PC-3 (cell line): ENCODE measurements around the gene DRG1. TPM values are rescaled to one million over a fixed set of nuclear protein-coding genes. Genes with fewer than 3 reads are reported as not detected.

Experiments used
- ATAC-seq: fragments of 200-7000 bp; cut with Tn5 transposase; 2 replicates; pipeline ENCODE4 v1.9.1; 2020; ENCODE audit warnings: mild to moderate bottlenecking, moderate library complexity
- BruUV-seq: library from RNA; stranded (reverse); fragments of 400-500 nt; replicated peaks from 2 replicates; lab custom pipeline; 2021; lab: Mats Ljungman, UMichigan
- CTCF ChIA-PET: fragments of 300-600 bp; sonication (Branson Sonifier 250); formaldehyde crosslinking; loops from one replicate; lab custom pipeline; 2022; ENCODE audit warnings: antibody characterized with exemption; lab: Charles Lee
- POLR2A ChIA-PET: fragments of 300-600 bp; sonication (Branson Sonifier 250); formaldehyde crosslinking; loops from one replicate; lab custom pipeline; 2022; ENCODE audit warnings: antibody characterized with exemption; ENCODE audit not compliant: unreplicated experiment; lab: Charles Lee
- DNase-seq: peaks from one replicate; pipeline ENCODE4 v3.0.0-alpha.2; 2015
- H2AFZ ChIP-seq: fragments of 300-600 bp; sonication (generic); 2 replicates; pipeline ENCODE4 v1.6.0; 2016; ENCODE audit warnings: antibody characterized with exemption, low read length
- H3F3A ChIP-seq: fragments of 300-600 bp; sonication (generic); one replicate; pipeline ENCODE4 v1.6.0; 2017; ENCODE audit warnings: antibody characterized with exemption, low read length, control low read depth, mild to moderate bottlenecking; ENCODE audit not compliant: unreplicated experiment
- H3K27ac ChIP-seq: fragments of 300-600 bp; sonication (generic); 2 replicates; pipeline ENCODE4 v1.5.1; 2016; ENCODE audit warnings: mild to moderate bottlenecking, low read length
- H3K27me3 ChIP-seq: fragments of 300-600 bp; sonication (generic); 2 replicates; pipeline ENCODE4 v1.6.1; 2016; ENCODE audit warnings: low read length, mixed read lengths
- H3K36me3 ChIP-seq: fragments of 300-600 bp; sonication (generic); 2 replicates; pipeline ENCODE4 v1.6.1; 2016; ENCODE audit warnings: low read depth, mixed run types, low read length, mixed read lengths
- H3K4me1 ChIP-seq: fragments of 300-600 bp; sonication (generic); 2 replicates; pipeline ENCODE4 v1.5.1; 2016; ENCODE audit warnings: low read length; ENCODE audit not compliant: insufficient read depth
- H3K4me2 ChIP-seq: fragments of 300-600 bp; sonication (generic); 2 replicates; pipeline ENCODE4 v1.6.0; 2016; ENCODE audit warnings: low read length
- H3K4me3 ChIP-seq: fragments of 300-600 bp; sonication (generic); 2 replicates; pipeline ENCODE4 v1.5.1; 2016; ENCODE audit warnings: mild to moderate bottlenecking, low read length, mixed read lengths
- H3K79me2 ChIP-seq: fragments of 300-600 bp; sonication (generic); 2 replicates; pipeline ENCODE4 v1.6.1; 2017; ENCODE audit warnings: low read length, mixed read lengths
- H3K9ac ChIP-seq: fragments of 300-600 bp; sonication (generic); 2 replicates; pipeline ENCODE4 v1.6.0; 2016; ENCODE audit warnings: mild to moderate bottlenecking, low read length
- H3K9me2 ChIP-seq: fragments of 300-600 bp; sonication (generic); replicated peaks from 2 replicates; pipeline ENCODE4 v1.6.1; 2016; ENCODE audit warnings: mixed run types, low read length, mixed read lengths
- H3K9me3 ChIP-seq: fragments of 300-600 bp; sonication (generic); 2 replicates; pipeline ENCODE4 v1.6.1; 2016; ENCODE audit warnings: low read length, mixed read lengths
- H4K20me1 ChIP-seq: fragments of 300-600 bp; sonication (generic); 2 replicates; pipeline ENCODE4 v1.6.1; 2016; ENCODE audit warnings: low read length, mixed read lengths
- CTCF ChIP-seq: fragments of 300-600 bp; sonication (generic); conservative IDR thresholded peaks from 2 replicates; pipeline ENCODE4 v1.5.1; 2017; ENCODE audit warnings: antibody characterized with exemption, low read depth, mild to moderate bottlenecking, low read length
- EZH2 ChIP-seq: fragments of 300-600 bp; sonication (generic); IDR thresholded peaks from one replicate; pipeline ENCODE4 v1.6.1; 2017; ENCODE audit warnings: antibody characterized with exemption, mild to moderate bottlenecking, low read length; ENCODE audit not compliant: unreplicated experiment
- EZH2phosphoT487 ChIP-seq: fragments of 300-600 bp; sonication (generic); IDR thresholded peaks from 2 replicates; pipeline ENCODE4 v1.6.1; 2018; ENCODE audit warnings: mild to moderate bottlenecking, antibody characterized with exemption, low read length, borderline replicate concordance
- intact Hi-C: fragments of 100-400 bp; cut with micrococcal nuclease; formaldehyde crosslinking; loops from 2 replicates; pipeline ENCODE4 v1.9.0; 2023
- total RNA-seq: library from RNA; depleted of rRNA; stranded (reverse); fragments of >200 nt; gene quantifications from 2 replicates; pipeline ENCODE4 v1.2.3, GENCODE V29; 2014

DRG1 gene
- total RNA-seq, 1 experiment from 2014 or later: 49.9 TPM

GRCh38 chr22:31431950-31432349, 32.5 kb downstream of the DRG1 start:
- no peak overlapping the region for H3K4me3 ChIP-seq
- peaks cover 33% of the 10 kb centered on the region for H3K36me3 ChIP-seq
- no peaks in the 10 kb centered on the region for H3K27me3 ChIP-seq
- TF ChIP-seq EZH2 (no peak), EZH2phosphoT487 (no peak), CTCF (no peak)
- no peak overlapping the region for H3K9ac ChIP-seq
- intact Hi-C loops: no loop called here
- CTCF ChIA-PET: no interaction called here
- no peaks in the 10 kb centered on the region for H3K9me2 ChIP-seq
- H3K4me2 ChIP-seq: no peak overlapping the region
- BruUV-seq: no TSS peak
- H4K20me1 ChIP-seq: no peaks in the 10 kb centered on the region
- H2AFZ ChIP-seq: no peak overlapping the region
- POLR2A ChIA-PET: no interaction called here
- H3F3A ChIP-seq: no peaks in the 10 kb centered on the region
- ATAC-seq: no peak
- DNase-seq: no peak
- no peaks in the 10 kb centered on the region for H3K9me3 ChIP-seq
- no peak overlapping the region for H3K27ac ChIP-seq
- no peaks in the 10 kb centered on the region for H3K79me2 ChIP-seq
- H3K4me1 ChIP-seq: no peaks in the 10 kb centered on the region

DNA sequence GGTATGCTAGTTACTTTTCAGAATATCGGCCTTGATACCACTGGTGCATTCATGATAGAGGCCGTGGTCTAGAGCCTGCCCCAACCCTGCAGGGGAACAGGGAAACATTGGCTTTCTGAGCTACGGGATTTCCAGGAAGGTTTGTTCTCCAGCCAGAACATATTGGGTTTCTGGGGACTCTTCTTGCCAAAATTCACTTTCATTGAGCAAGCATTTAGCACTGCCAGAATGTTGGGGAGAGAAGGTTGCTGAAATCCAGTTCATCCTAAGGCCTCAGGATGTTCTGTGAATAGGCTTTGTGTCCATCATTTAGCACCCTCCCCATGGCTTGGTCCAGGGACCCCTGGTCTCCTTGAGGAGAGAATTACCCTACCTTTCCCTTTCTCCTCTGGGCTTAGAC, 36.7 kb downstream of the DRG1 start:
- Histone ChIP-seq H3K4me3 (no peak overlapping the region), H3K79me2 (no peaks in the 10 kb centered on the region), H3K36me3 (peaks cover 53% of the 10 kb centered on the region), H3K9me2 (no peaks in the 10 kb centered on the region), H3K4me1 (no peaks in the 10 kb centered on the region), H3K9ac (no peak overlapping the region), H3K4me2 (no peak overlapping the region), H3K27me3 (no peaks in the 10 kb centered on the region), H3K9me3 (no peaks in the 10 kb centered on the region), H3K27ac (no peak overlapping the region), H4K20me1 (no peaks in the 10 kb centered on the region), H2AFZ (no peak overlapping the region), H3F3A (no peaks in the 10 kb centered on the region)
- DNase-seq (no peak), ATAC-seq (no peak)
- no TSS peak for BruUV-seq
- POLR2A ChIA-PET: no interaction called here
- intact Hi-C loops: no loop called here
- CTCF ChIA-PET: no interaction called here
- no peak for TF ChIP-seq EZH2
- TF ChIP-seq CTCF: no peak
- no peak for TF ChIP-seq EZH2phosphoT487

DNA sequence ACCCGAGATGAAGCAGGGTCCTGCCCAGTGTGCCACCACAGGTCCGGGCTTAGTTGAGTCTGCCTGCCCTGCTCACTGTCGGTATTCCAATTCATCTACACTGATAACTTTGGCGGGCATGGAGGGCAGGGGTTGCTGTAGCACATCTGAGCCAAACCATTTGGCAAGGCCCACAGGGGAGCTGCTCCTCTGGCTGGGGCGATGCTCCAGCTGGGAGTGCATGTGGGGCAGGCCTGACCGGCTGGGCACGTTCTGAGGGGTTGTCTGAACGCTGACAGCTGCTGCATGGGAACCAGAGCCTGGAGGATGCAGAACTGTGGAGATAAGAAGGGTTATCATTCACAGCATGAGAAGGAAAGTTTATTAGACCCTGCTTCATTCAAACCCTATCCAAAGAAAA, 40.4 kb downstream of the DRG1 start:
- Histone ChIP-seq H3K27me3 (no peaks in the 10 kb centered on the region), H3K4me2 (no peak overlapping the region), H3K9me3 (no peaks in the 10 kb centered on the region), H3K4me1 (no peaks in the 10 kb centered on the region), H3K27ac (no peak overlapping the region), H3K4me3 (no peak overlapping the region), H4K20me1 (no peaks in the 10 kb centered on the region), H3K36me3 (peaks cover 34% of the 10 kb centered on the region), H3K9ac (no peak overlapping the region), H2AFZ (no peak overlapping the region), H3F3A (no peaks in the 10 kb centered on the region), H3K79me2 (no peaks in the 10 kb centered on the region), H3K9me2 (no peaks in the 10 kb centered on the region)
- ChIA-PET CTCF (no interaction called here), POLR2A (no interaction called here)
- ATAC-seq: no peak
- no peak for TF ChIP-seq EZH2phosphoT487
- TF ChIP-seq CTCF: no peak
- no peak for TF ChIP-seq EZH2
- BruUV-seq: no TSS peak
- intact Hi-C loops: no loop called here
- DNase-seq: no peak
